KMS-11 (cell line): ENCODE measurements around the gene ATP5PB.

Experiments
- H2AFZ ChIP-seq: fragments of 200-600 bp; sonication (generic); 2 replicates; pipeline ENCODE4 v1.6.1; 2016; ENCODE audit warnings: antibody characterized with exemption, mixed run types, low read depth
- H3K27ac ChIP-seq: fragments of 200-600 bp; sonication (generic); 2 replicates; pipeline ENCODE4 v1.6.1; 2016; ENCODE audit warnings: mild to moderate bottlenecking, mixed run types
- H3K27me3 ChIP-seq: fragments of 200-600 bp; sonication (generic); 2 replicates; pipeline ENCODE4 v1.6.1; 2017; ENCODE audit warnings: mild to moderate bottlenecking, low read depth, mixed run types, moderate library complexity; ENCODE audit not compliant: insufficient read depth
- H3K36me3 ChIP-seq: fragments of 200-600 bp; sonication (generic); 2 replicates; pipeline ENCODE4 v1.6.1; 2017; ENCODE audit warnings: mild to moderate bottlenecking, mixed run types; ENCODE audit not compliant: insufficient read depth
- H3K4me1 ChIP-seq: fragments of 200-600 bp; sonication (generic); 2 replicates; pipeline ENCODE4 v1.6.1; 2016; ENCODE audit warnings: mild to moderate bottlenecking, low read depth, mixed run types; ENCODE audit not compliant: poor library complexity, severe bottlenecking
- H3K4me2 ChIP-seq: fragments of 200-600 bp; sonication (generic); 2 replicates; pipeline ENCODE4 v1.7.0; 2016; ENCODE audit warnings: mild to moderate bottlenecking, mixed run types
- H3K4me3 ChIP-seq: fragments of 200-600 bp; sonication (generic); IDR thresholded peaks from 2 replicates; pipeline ENCODE4 v1.6.1; 2017; ENCODE audit warnings: low read depth, low read length, mixed read lengths; ENCODE audit not compliant: insufficient read depth
- H3K79me2 ChIP-seq: fragments of 200-600 bp; sonication (generic); 2 replicates; pipeline ENCODE4 v1.6.1; 2016; ENCODE audit warnings: low read depth, mixed run types; ENCODE audit not compliant: insufficient read depth
- H3K9ac ChIP-seq: fragments of 200-600 bp; sonication (generic); 2 replicates; pipeline ENCODE4 v1.6.1; 2016; ENCODE audit warnings: mild to moderate bottlenecking, mixed run types
- H4K20me1 ChIP-seq: fragments of 200-600 bp; sonication (generic); 2 replicates; pipeline ENCODE4 v1.6.1; 2016; ENCODE audit warnings: mild to moderate bottlenecking, mixed run types; ENCODE audit not compliant: insufficient read depth
- CTCF ChIP-seq: fragments of 200-600 bp; sonication (generic); conservative IDR thresholded peaks from 2 replicates; pipeline ENCODE4 v1.6.1; 2017; ENCODE audit warnings: low read depth, mild to moderate bottlenecking, antibody characterized with exemption, low read length, moderate library complexity, mixed read lengths

ATP5PB gene

GRCh38 chr1:111406321-111406768 lies 42.9 kb upstream of the ATP5PB start:
- Histone ChIP-seq H2AFZ (no peak overlapping the region), H3K4me2 (peak overlapping the region; percentile 31), H3K4me1 (peaks cover 24% of the 10 kb centered on the region)

GRCh38 chr1:111407301-111407700 lies 42.0 kb upstream of the ATP5PB start:
- Histone ChIP-seq H3K4me1 (peaks cover 24% of the 10 kb centered on the region), H3K9ac (no peak overlapping the region), H2AFZ (no peak overlapping the region), H3K27me3 (no peaks in the 10 kb centered on the region), H3K36me3 (no peaks in the 10 kb centered on the region), H3K4me3 (no peak overlapping the region), H4K20me1 (no peaks in the 10 kb centered on the region), H3K79me2 (no peaks in the 10 kb centered on the region), H3K4me2 (peak overlapping the region; percentile 31; the same call in 1 of the 2 replicates), H3K27ac (no peak overlapping the region)
- TF ChIP-seq CTCF: no peak

More at GRCh38 chr1:111406321-111406768, 42.9 kb upstream of the ATP5PB start:
- TF ChIP-seq CTCF: no peak
- no peaks in the 10 kb centered on the region for H3K79me2 ChIP-seq
- no peaks in the 10 kb centered on the region for H3K27me3 ChIP-seq
- H3K4me3 ChIP-seq: no peak overlapping the region
- no peaks in the 10 kb centered on the region for H4K20me1 ChIP-seq
- H3K36me3 ChIP-seq: no peaks in the 10 kb centered on the region
- H3K9ac ChIP-seq: no peak overlapping the region
- no peak overlapping the region for H3K27ac ChIP-seq

GRCh38 chr1:111412839-111413238 lies 36.4 kb upstream of the ATP5PB start:
- H3K36me3 ChIP-seq: no peaks in the 10 kb centered on the region
- no peak for TF ChIP-seq CTCF
- no peak overlapping the region for H3K4me3 ChIP-seq
- H3K27me3 ChIP-seq: no peaks in the 10 kb centered on the region
- H4K20me1 ChIP-seq: no peaks in the 10 kb centered on the region
- no peaks in the 10 kb centered on the region for H3K79me2 ChIP-seq
- no peaks in the 10 kb centered on the region for H3K4me1 ChIP-seq
- H3K4me2 ChIP-seq: no peak overlapping the region
- no peak overlapping the region for H2AFZ ChIP-seq
- H3K27ac ChIP-seq: no peak overlapping the region
- H3K9ac ChIP-seq: no peak overlapping the region

- no peaks in the 10 kb centered on the region for H3K27me3 ChIP-seq
- H3K4me2 ChIP-seq: no peak overlapping the region
- no peak overlapping the region for H3K27ac ChIP-seq
- H2AFZ ChIP-seq: no peak overlapping the region
- no peak for TF ChIP-seq CTCF
- no peaks in the 10 kb centered on the region for H3K36me3 ChIP-seq
- no peak overlapping the region for H3K9ac ChIP-seq
- no peaks in the 10 kb centered on the region for H3K79me2 ChIP-seq
- H3K4me1 ChIP-seq: no peaks in the 10 kb centered on the region
- no peaks in the 10 kb centered on the region for H4K20me1 ChIP-seq
- H3K4me3 ChIP-seq: no peak overlapping the region
These were observed 34.5 kb upstream of the ATP5PB start for GRCh38 chr1:111414756-111415155.
